SK-N-SH treated with all-trans-retinoic acid at 6 μM for 48 hours (cell line): ENCODE results near the gene AUTS2.

ENCODE experiments used
- CSDC2 ChIP-seq: fragments of 250-450 bp; sonication (Bioruptor Pico); IDR thresholded peaks from 2 replicates; pipeline ENCODE4 v1.5.0; 2020; ENCODE audit warnings: mild to moderate bottlenecking, moderate library complexity
- GLIS3 ChIP-seq: fragments of 250-450 bp; sonication (Bioruptor Pico); IDR thresholded peaks from 2 replicates; pipeline ENCODE4 v1.5.0; 2020; ENCODE audit warnings: mild to moderate bottlenecking, moderate library complexity
- TCF4 ChIP-seq: fragments of 250-450 bp; sonication (Bioruptor Pico); IDR thresholded peaks from 2 replicates; pipeline ENCODE4 v1.8.0; 2021; ENCODE audit warnings: mild to moderate bottlenecking, moderate library complexity, borderline replicate concordance
- TOX ChIP-seq: fragments of 250-450 bp; sonication (Bioruptor Pico); IDR thresholded peaks from 2 replicates; pipeline ENCODE4 v1.8.0; 2021; ENCODE audit warnings: mild to moderate bottlenecking, moderate library complexity, borderline replicate concordance
- ZFP3 ChIP-seq: fragments of 250-450 bp; sonication (Bioruptor Pico); IDR thresholded peaks from 2 replicates; pipeline ENCODE4 v1.5.0; 2020; ENCODE audit warnings: mild to moderate bottlenecking, moderate library complexity
- TF ChIP-seq, protein P1 (sequence below): fragments of 250-450 bp; sonication (Bioruptor Pico); IDR thresholded peaks from 2 replicates; pipeline ENCODE4 v1.8.0; 2020; ENCODE audit warnings: mild to moderate bottlenecking, moderate library complexity, borderline replicate concordance
- TF ChIP-seq, protein P2 (sequence below): fragments of 250-450 bp; sonication (Bioruptor Pico); IDR thresholded peaks from 2 replicates; pipeline ENCODE4 v1.5.1; 2020; ENCODE audit warnings: low read depth, mild to moderate bottlenecking, moderate library complexity

DNA sequence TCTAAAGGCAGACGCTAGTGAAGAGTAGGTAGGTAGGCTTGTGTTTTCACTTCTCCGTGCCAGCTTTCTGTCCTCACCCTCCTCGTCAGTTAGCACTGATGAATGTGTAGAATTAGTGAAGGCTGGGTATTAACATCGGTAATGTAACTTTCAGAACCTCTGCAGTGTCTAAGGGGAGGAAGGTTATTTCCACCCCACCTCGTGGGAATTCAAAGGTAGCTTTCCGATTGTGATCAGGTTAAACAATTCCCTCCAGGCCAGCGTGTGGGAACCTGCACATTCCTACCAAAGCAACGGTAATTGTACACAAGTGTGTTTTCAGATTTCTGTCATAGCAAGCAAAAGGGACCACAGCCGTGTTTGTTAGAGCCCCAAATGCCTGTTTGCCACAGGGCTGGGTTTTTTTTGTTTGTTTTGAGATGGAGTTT lies 1128.7 kb downstream of the AUTS2 start:
- TF ChIP-seq TCF4 (CRISPR knock-in tag) (no peak), ZFP3 (CRISPR knock-in tag) (no peak), CSDC2 (CRISPR knock-in tag) (no peak), GLIS3 (CRISPR knock-in tag) (no peak), TOX (no peak)
- TF ChIP-seq, protein P1, sequence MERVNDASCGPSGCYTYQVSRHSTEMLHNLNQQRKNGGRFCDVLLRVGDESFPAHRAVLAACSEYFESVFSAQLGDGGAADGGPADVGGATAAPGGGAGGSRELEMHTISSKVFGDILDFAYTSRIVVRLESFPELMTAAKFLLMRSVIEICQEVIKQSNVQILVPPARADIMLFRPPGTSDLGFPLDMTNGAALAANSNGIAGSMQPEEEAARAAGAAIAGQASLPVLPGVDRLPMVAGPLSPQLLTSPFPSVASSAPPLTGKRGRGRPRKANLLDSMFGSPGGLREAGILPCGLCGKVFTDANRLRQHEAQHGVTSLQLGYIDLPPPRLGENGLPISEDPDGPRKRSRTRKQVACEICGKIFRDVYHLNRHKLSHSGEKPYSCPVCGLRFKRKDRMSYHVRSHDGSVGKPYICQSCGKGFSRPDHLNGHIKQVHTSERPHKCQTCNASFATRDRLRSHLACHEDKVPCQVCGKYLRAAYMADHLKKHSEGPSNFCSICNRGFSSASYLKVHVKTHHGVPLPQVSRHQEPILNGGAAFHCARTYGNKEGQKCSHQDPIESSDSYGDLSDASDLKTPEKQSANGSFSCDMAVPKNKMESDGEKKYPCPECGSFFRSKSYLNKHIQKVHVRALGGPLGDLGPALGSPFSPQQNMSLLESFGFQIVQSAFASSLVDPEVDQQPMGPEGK (CRISPR knock-in tag): no peak
- TF ChIP-seq, protein P2, sequence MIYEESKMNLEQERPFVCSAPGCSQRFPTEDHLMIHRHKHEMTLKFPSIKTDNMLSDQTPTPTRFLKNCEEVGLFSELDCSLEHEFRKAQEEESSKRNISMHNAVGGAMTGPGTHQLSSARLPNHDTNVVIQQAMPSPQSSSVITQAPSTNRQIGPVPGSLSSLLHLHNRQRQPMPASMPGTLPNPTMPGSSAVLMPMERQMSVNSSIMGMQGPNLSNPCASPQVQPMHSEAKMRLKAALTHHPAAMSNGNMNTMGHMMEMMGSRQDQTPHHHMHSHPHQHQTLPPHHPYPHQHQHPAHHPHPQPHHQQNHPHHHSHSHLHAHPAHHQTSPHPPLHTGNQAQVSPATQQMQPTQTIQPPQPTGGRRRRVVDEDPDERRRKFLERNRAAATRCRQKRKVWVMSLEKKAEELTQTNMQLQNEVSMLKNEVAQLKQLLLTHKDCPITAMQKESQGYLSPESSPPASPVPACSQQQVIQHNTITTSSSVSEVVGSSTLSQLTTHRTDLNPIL (CRISPR knock-in tag): no peak
